ENCODE data around the gene HTT.

The HTT gene

GRCh38 chr4:3248811-3249661 lies 174.6 kb downstream of the HTT start, which contains the start of gene MSANTD1:
Gene MSANTD1, plus strand, starts transcription at chr4:3249159. Its CDS starts 64 bp downstream, at chr4:3249223.
- no peak for DNase-seq (ENCODE audit: low read depth)

- no peak for DNase-seq (ENCODE audit: low read depth)
Measured at GRCh38 chr4:3249711-3250437, 175.4 kb downstream of the HTT start.

- no peak for DNase-seq (ENCODE audit: low read depth)
Measured at GRCh38 chr4:3250438-3250955, 176.0 kb downstream of the HTT start.

- no peak for DNase-seq (ENCODE audit: low read depth)
Measured at GRCh38 chr4:3250956-3251690, 176.6 kb downstream of the HTT start.

GRCh38 chr4:3251691-3252479 lies 177.4 kb downstream of the HTT start:
- DNase-seq (ENCODE audit: low read depth): no peak

- DNase-seq (ENCODE audit: low read depth): no peak
Measured at GRCh38 chr4:3252480-3252828, 178.0 kb downstream of the HTT start.

- DNase-seq (ENCODE audit: low read depth): no peak
Measured at GRCh38 chr4:3252831-3253641, 178.6 kb downstream of the HTT start.

- DNase-seq (ENCODE audit: low read depth): no peak
Measured at GRCh38 chr4:3253808-3254207, 179.3 kb downstream of the HTT start.

GRCh38 chr4:3254302-3255131 lies 180.0 kb downstream of the HTT start:
- no peak for DNase-seq (ENCODE audit: low read depth)

GRCh38 chr4:3255611-3256186 lies 181.2 kb downstream of the HTT start:
- DNase-seq (ENCODE audit: low read depth): no peak

GRCh38 chr4:3256230-3257102 lies 182.0 kb downstream of the HTT start:
- DNase-seq (ENCODE audit: low read depth): no peak

- no peak for DNase-seq (ENCODE audit: low read depth)
Measured at GRCh38 chr4:3257103-3257555, 182.6 kb downstream of the HTT start.

GRCh38 chr4:3257556-3258482 lies 183.3 kb downstream of the HTT start:
- DNase-seq (ENCODE audit: low read depth): no peak

GRCh38 chr4:3261411-3262207 lies 187.1 kb downstream of the HTT start:
- no peak for DNase-seq (ENCODE audit: low read depth)

GRCh38 chr4:3262208-3263052 lies 187.9 kb downstream of the HTT start:
- DNase-seq (ENCODE audit: low read depth): no peak
